HepG2 (cell line): ENCODE data around the gene TMBIM4. TPM values are rescaled to one million over a fixed set of nuclear protein-coding genes. Genes with fewer than 3 reads are reported as not detected.

Source experiments
- ATAC-seq: fragments of 200-7000 bp; cut with Tn5 transposase; 3 replicates; pipeline ENCODE4 v1.9.1; 2020; ENCODE audit warnings: mild to moderate bottlenecking, moderate library complexity
- BruUV-seq: library from RNA; stranded (reverse); fragments of 400-500 nt; replicated peaks from 2 replicates; lab custom pipeline; 2021; lab: Mats Ljungman, UMichigan
- CTCF ChIA-PET: fragments of 300-600 bp; formaldehyde crosslinking; extraction: SDS; loops from one replicate; lab custom pipeline; 2021; ENCODE audit warnings: low total read pairs, inconsistent platforms, low intra/inter-chr PET ratio; lab: Yijun Ruan, JAX
- POLR2A ChIA-PET: fragments of 350-600 bp; sonication (Branson Sonifier 250); formaldehyde crosslinking; loops from one replicate; lab custom pipeline; 2020; ENCODE audit warnings: antibody characterized with exemption, inconsistent platforms; lab: Yijun Ruan, JAX
- DNase-seq: peaks from one replicate; pipeline ENCODE4 v3.0.0-alpha.2; 2015; ENCODE audit warnings: low spot score
- FAIRE-seq: peaks from 3 replicates; lab custom pipeline; 2011; peaks lifted over from hg19 to GRCh38; lab: Jason Lieb, UNC
- H2AFZ ChIP-seq: one replicate; pipeline ENCODE4 v1.6.1; 2011; ENCODE audit warnings: low read length, inconsistent platforms
- H3K27ac ChIP-seq: fragments of 300-600 bp; 3 replicates; pipeline ENCODE4 v1.8.0; 2011; ENCODE audit warnings: mixed run types, mild to moderate bottlenecking, mixed read lengths, low read length, inconsistent platforms; ENCODE audit not compliant: insufficient read depth; ENCODE audit errors: extremely low read length
- H3K27me3 ChIP-seq, 2 experiments: fragments of 200-600 bp in 1 of 2; 2 replicates in 1 of 2; 3 replicates in 1 of 2; pipeline versions ENCODE4 v1.6.0 to v1.8.0; 2011; ENCODE audit warnings: low read length in 2 of 2, mild to moderate bottlenecking in 2 of 2, moderate library complexity in 2 of 2, inconsistent platforms in 1 of 2; ENCODE audit not compliant: insufficient read depth in 2 of 2, control insufficient read depth in 1 of 2
- H3K36me3 ChIP-seq, 2 experiments: fragments of 200-600 bp in 1 of 2; replicated peaks in 1 of 2; 2 replicates in 1 of 2; 3 replicates in 1 of 2; pipeline versions ENCODE4 v1.5.1 to v1.8.0; 2011; ENCODE audit warnings: low read length in 2 of 2, inconsistent platforms in 1 of 2; ENCODE audit not compliant: insufficient read depth in 2 of 2, control insufficient read depth in 1 of 2
- H3K4me1 ChIP-seq: 2 replicates; pipeline ENCODE4 v1.5.1; 2012; ENCODE audit warnings: low read length, inconsistent platforms; ENCODE audit not compliant: insufficient read depth
- H3K4me2 ChIP-seq: 2 replicates; pipeline ENCODE4 v1.6.0; 2011; ENCODE audit warnings: low read depth, low read length, inconsistent platforms
- H3K4me3 ChIP-seq, 3 experiments: fragments of 200-600 bp in 1 of 3; sonication (generic), shearing (Covaris generic) in 1 of 3; replicated peaks in 1 of 3; 2 replicates each; pipeline ENCODE4 v1.5.1; 2011 to 2016; ENCODE audit warnings: low read length in 3 of 3, inconsistent platforms in 2 of 3, low read depth in 2 of 3, mild to moderate bottlenecking in 2 of 3, control low read depth in 1 of 3, mixed read lengths in 1 of 3; ENCODE audit not compliant: insufficient read depth in 1 of 3
- H3K79me2 ChIP-seq: one replicate; pipeline ENCODE4 v1.6.1; 2011; ENCODE audit warnings: low read length, inconsistent platforms; ENCODE audit not compliant: insufficient read depth
- H3K9ac ChIP-seq: 2 replicates; pipeline ENCODE4 v1.6.0; 2011; ENCODE audit warnings: mild to moderate bottlenecking, low read depth, low read length, inconsistent platforms; ENCODE audit not compliant: insufficient read depth
- H3K9me3 ChIP-seq: 2 replicates; pipeline ENCODE4 v1.5.1; 2012; ENCODE audit warnings: mild to moderate bottlenecking, low read length
- H4K20me1 ChIP-seq: 2 replicates; pipeline ENCODE4 v1.6.0; 2011; ENCODE audit warnings: inconsistent platforms, mild to moderate bottlenecking, low read length, moderate library complexity; ENCODE audit not compliant: insufficient read depth
- ARID3A ChIP-seq: IDR thresholded peaks from 2 replicates; pipeline ENCODE4 v1.6.1; 2012; ENCODE audit warnings: low read depth, low read length, improper control_type of control experiment
- ERF ChIP-seq: IDR thresholded peaks from 2 replicates; pipeline ENCODE4 v1.6.1; 2018; ENCODE audit warnings: missing biosample characterization, missing genetic modification reagents
- ISL2 ChIP-seq: sonication (generic); formaldehyde crosslinking; IDR thresholded peaks from 2 replicates; pipeline ENCODE4 v1.5.0; 2020; ENCODE audit warnings: missing genetic modification reagents
- MAZ ChIP-seq, 2 experiments: sonication (generic) in 1 of 2; formaldehyde crosslinking in 1 of 2; IDR thresholded peaks; 2 replicates each; pipeline versions ENCODE4 v1.5.0 to v1.6.1; 2012 to 2020; ENCODE audit warnings: low read depth in 2 of 2, mild to moderate bottlenecking in 2 of 2, borderline replicate concordance in 1 of 2, improper control_type of control experiment in 1 of 2, low read length in 1 of 2, missing genetic modification reagents in 1 of 2, moderate library complexity in 1 of 2
- NFE2L1 ChIP-seq: sonication (generic); formaldehyde crosslinking; IDR thresholded peaks from 2 replicates; pipeline ENCODE4 v1.4.0; 2020; ENCODE audit warnings: missing genetic modification reagents, mild to moderate bottlenecking, borderline replicate concordance
- PHF20 ChIP-seq: sonication (generic); formaldehyde crosslinking; IDR thresholded peaks from 2 replicates; pipeline ENCODE4 v1.5.0; 2020; ENCODE audit warnings: mild to moderate bottlenecking, missing genetic modification reagents
- POLR2G ChIP-seq: fragments of 200-400 bp; formaldehyde crosslinking; IDR thresholded peaks from 2 replicates; pipeline ENCODE4 v1.6.1; 2018; ENCODE audit warnings: mild to moderate bottlenecking, low read depth, low read length, moderate library complexity
- ZBTB10 ChIP-seq: sonication (generic); formaldehyde crosslinking; IDR thresholded peaks from 2 replicates; pipeline ENCODE4 v1.4.0; 2020; ENCODE audit warnings: missing genetic modification reagents, borderline replicate concordance
- ZBTB25 ChIP-seq: IDR thresholded peaks from 2 replicates; pipeline ENCODE4 v1.6.1; 2018; ENCODE audit warnings: missing genetic modification reagents
- ZNF205 ChIP-seq: IDR thresholded peaks from 2 replicates; pipeline ENCODE4 v1.6.1; 2018; ENCODE audit warnings: missing biosample characterization, missing genetic modification reagents
- ZNF281 ChIP-seq: sonication (generic); formaldehyde crosslinking; IDR thresholded peaks from 2 replicates; pipeline ENCODE4 v1.4.0; 2020; ENCODE audit warnings: missing genetic modification reagents, borderline replicate concordance
- ZNF333 ChIP-seq: sonication (generic); formaldehyde crosslinking; IDR thresholded peaks from 2 replicates; pipeline ENCODE4 v1.4.0; 2020; ENCODE audit warnings: mild to moderate bottlenecking, missing genetic modification reagents, borderline replicate concordance
- ZNF615 ChIP-seq: sonication (generic); formaldehyde crosslinking; IDR thresholded peaks from 2 replicates; pipeline ENCODE4 v1.5.0; 2020; ENCODE audit warnings: mild to moderate bottlenecking, missing genetic modification reagents, borderline replicate concordance
- ZNF883 ChIP-seq: sonication (generic); formaldehyde crosslinking; IDR thresholded peaks from 2 replicates; pipeline ENCODE4 v1.5.1; 2020; ENCODE audit warnings: mild to moderate bottlenecking, missing genetic modification reagents; ENCODE audit errors: not compliant biosample characterization
- WGBS: methylation state at CpG from one replicate; pipeline ENCODE4 v1.1.6; 2017; ENCODE audit warnings: low lambda C conversion rate; 5-methylcytosine and 5-hydroxymethylcytosine counted together
- in situ Hi-C: cut with HindIII; loops from 2 replicates; pipeline ENCODE4 v1.10.0; 2017; ENCODE audit warnings: low pct_unique_long_range_greater_than_20kb; ENCODE audit not compliant: extremely low pct_ligation_motif_present
- intact Hi-C: fragments of 100-400 bp; cut with micrococcal nuclease; formaldehyde crosslinking; loops from one replicate; pipeline ENCODE4 v1.10.0; 2022; ENCODE audit not compliant: unreplicated experiment
- polyA plus RNA-seq, 8 experiments: library from polyadenylated mRNA; depleted of rRNA in 3 of 8; stranded (reverse) in 7 of 8; unstranded in 1 of 8; fragments of >200 nt; fragmentation: Illumina TruSeq in 4 of 8; extraction: Trizol in 4 of 8; gene quantifications; 2 replicates each; pipeline versions ENCODE4 v1.2.1 to v1.2.3, GENCODE V29; 2011 to 2016; ENCODE audit warnings: low read depth in 4 of 8, missing spikeins in 1 of 8, mixed read lengths in 1 of 8; ENCODE audit not compliant: insufficient read depth in 1 of 8
- total RNA-seq, 5 experiments: library from RNA; depleted of rRNA; stranded (reverse); fragments of >200 nt; fragmentation: Illumina TruSeq; extraction: Trizol; gene quantifications; 2 replicates each; pipeline ENCODE4 v1.2.3, GENCODE V29; 2016; ENCODE audit warnings: low read depth in 1 of 5

Gene TMBIM4
- total and polyA plus RNA-seq, 2 of the 13 experiments (the other 11 are each of a cell fraction or from before 2014, with no cell fraction given), result 60.5 to 67.7 TPM

GRCh38 chr12:66131067-66131688, 38.6 kb downstream of the TMBIM4 start:
- Histone ChIP-seq H3K27ac (peak overlapping the region; percentile 69), H3K9me3 (no peaks in the 10 kb centered on the region), H3K79me2 (peaks cover 31% of the 10 kb centered on the region), H3K27me3 (no peaks in the 10 kb centered on the region; a peak in 1 of 5 replicates), H3K36me3 (peaks cover 4 to 18% of the 10 kb centered on the region in 2 experiments), H3K4me2 (peak overlapping the region; percentile 77), H3K9ac (peak overlapping the region; percentile 89), H3K4me1 (peaks cover 42% of the 10 kb centered on the region), H2AFZ (peak overlapping the region; percentile 97), H3K4me3 (peak overlapping the region; percentile 91 to 97 (median 93)), H4K20me1 (no peaks in the 10 kb centered on the region)
- POLR2A ChIA-PET, result interaction anchor here (0.9 to 2.2 kb wide), 6 partner anchors 8 to 103 kb away, joined by 3 to 33 read pairs (median 4); partner anchors contain the start of gene TMBIM4
- no peak for FAIRE-seq
- BruUV-seq, result TSS peak; percentile 86
- intact Hi-C loops, result loop anchor here (5.0 kb wide), 1 partner anchor 36 kb away; the partner anchor contains the start of gene TMBIM4
- CTCF ChIA-PET, result no interaction called here
- peak; percentile 17 for ATAC-seq
- 1% methylated on average over 11 of the region's 11 CpGs for WGBS
- in situ Hi-C loops, result no loop called here
- DNase-seq, result no peak
- TF ChIP-seq PHF20 (CRISPR knock-in tag) (no peak), ZNF615 (0 out of 2 replicates have a peak, but pooled peaks have one; percentile 19), MAZ (IDR thresholded peaks at IDR 0.05; ENCODE audit: borderline replicate concordance, low read depth, low read length) (no peak), MAZ (CRISPR knock-in tag; IDR thresholded peaks at IDR 0.05; ENCODE audit: low read depth) (no peak), ZNF883 (CRISPR knock-in tag) (no peak), ZBTB25 (CRISPR knock-in tag) (no peak), ERF (CRISPR knock-in tag) (no peak), ISL2 (CRISPR knock-in tag) (0 out of 2 replicates have a peak, but pooled peaks have one; percentile 3), ZNF205 (CRISPR knock-in tag) (no peak), NFE2L1 (CRISPR knock-in tag) (no peak), ZBTB10 (no peak), ARID3A (0 out of 2 replicates have a peak, but pooled peaks have one; percentile 6), ZNF333 (CRISPR knock-in tag) (no peak), ZNF281 (CRISPR knock-in tag) (no peak), POLR2G (no peak)
